Measurements from ENCODE around the gene FES. TPM values are rescaled to one million over a fixed set of nuclear protein-coding genes. Genes with fewer than 3 reads are reported as not detected.
A peak's percentile ranks its signal among the peaks of the same experiment; 100 is the strongest.

The FES gene
- total and polyA plus RNA-seq, 2 donors from 2014 or later, result 9.3 to 33.5 TPM

GRCh38 chr15:90903733-90904536 is 19.6 kb downstream of the FES start:
- H3K27me3 ChIP-seq (ENCODE audit: control insufficient read depth, insufficient read depth, low read length), result no peaks in the 10 kb centered on the region
- peaks cover 0 to 13% (median 13%) of the 10 kb centered on the region in 3 donors for H3K4me1 ChIP-seq (ENCODE audit: control insufficient read depth in 2 of 3, insufficient read depth in 2 of 3, low read depth in 1 of 3, low read length in 3 of 3)
- peak overlapping the region in 2 of 3 donors; percentile 80 to 94 for H3K9ac ChIP-seq (ENCODE audit: low read length in 3 of 3)
- peak overlapping the region; percentile 76 to 88 for H3K27ac ChIP-seq (ENCODE audit: low read depth in 2 of 2, low read length in 2 of 2)
- H3K9me3 ChIP-seq (ENCODE audit: control insufficient read depth in 2 of 3, insufficient read depth in 1 of 3, low read length in 3 of 3), result no peaks in the 10 kb centered on the region
- H3K36me3 ChIP-seq (ENCODE audit: control insufficient read depth in 2 of 3, insufficient read depth in 3 of 3, low read length in 3 of 3), result peaks cover 0 to 31% (median 28%) of the 10 kb centered on the region in 3 donors
- intact Hi-C loops (cut with DNase I), result no loop called here
- TF ChIP-seq CTCF (IDR thresholded peaks at IDR 0.05; ENCODE audit: borderline replicate concordance, extremely low read depth, insufficient read depth), result peak; percentile 5
- FAIRE-seq, result no peak
- peak overlapping the region; percentile 57 to 75 (median 74) for H3K4me3 ChIP-seq (ENCODE audit: low read length in 3 of 3)
- peak; percentile 54 to 74 (median 59) for DNase-seq

- H3K9me3 ChIP-seq (ENCODE audit: control insufficient read depth in 2 of 3, insufficient read depth in 1 of 3, low read length in 3 of 3), result no peaks in the 10 kb centered on the region
- H3K4me1 ChIP-seq (ENCODE audit: control insufficient read depth in 2 of 3, insufficient read depth in 2 of 3, low read depth in 1 of 3, low read length in 3 of 3), result peaks cover 0 to 13% (median 13%) of the 10 kb centered on the region in 3 donors
- H3K27ac ChIP-seq (ENCODE audit: low read depth in 2 of 2, low read length in 2 of 2), result no peak overlapping the region
- peaks cover 0 to 35% (median 30%) of the 10 kb centered on the region in 3 donors for H3K36me3 ChIP-seq (ENCODE audit: control insufficient read depth in 2 of 3, insufficient read depth in 3 of 3, low read length in 3 of 3)
- intact Hi-C loops (cut with DNase I), result no loop called here
- no peak for FAIRE-seq
- H3K27me3 ChIP-seq (ENCODE audit: control insufficient read depth, insufficient read depth, low read length), result no peaks in the 10 kb centered on the region
- DNase-seq, result peak in 1 of 5 donors; percentile 12
- no peak overlapping the region for H3K9ac ChIP-seq (ENCODE audit: low read length in 3 of 3)
- TF ChIP-seq CTCF (IDR thresholded peaks at IDR 0.05; ENCODE audit: borderline replicate concordance, extremely low read depth, insufficient read depth), result no peak
- no peak overlapping the region for H3K4me3 ChIP-seq (ENCODE audit: low read length in 3 of 3)
Measured at GRCh38 chr15:90904746-90905145, 20.4 kb downstream of the FES start.

- FAIRE-seq (no peak), DNase-seq (peak in 1 of 5 donors; percentile 67)
- TF ChIP-seq CTCF (IDR thresholded peaks at IDR 0.05; ENCODE audit: borderline replicate concordance, extremely low read depth, insufficient read depth), result no peak
- Histone ChIP-seq H3K4me3 (ENCODE audit: low read length in 3 of 3) (no peak overlapping the region), H3K4me1 (ENCODE audit: control insufficient read depth in 2 of 3, insufficient read depth in 2 of 3, low read depth in 1 of 3, low read length in 3 of 3) (peaks cover 0 to 13% (median 13%) of the 10 kb centered on the region in 3 donors), H3K9me3 (ENCODE audit: control insufficient read depth in 2 of 3, insufficient read depth in 1 of 3, low read length in 3 of 3) (no peaks in the 10 kb centered on the region), H3K36me3 (ENCODE audit: control insufficient read depth in 2 of 3, insufficient read depth in 3 of 3, low read length in 3 of 3) (peaks cover 0 to 42% (median 37%) of the 10 kb centered on the region in 3 donors), H3K9ac (ENCODE audit: low read length in 3 of 3) (no peak overlapping the region), H3K27me3 (ENCODE audit: control insufficient read depth, insufficient read depth, low read length) (no peaks in the 10 kb centered on the region), H3K27ac (ENCODE audit: low read depth in 2 of 2, low read length in 2 of 2) (no peak overlapping the region)
- intact Hi-C loops (cut with DNase I), result no loop called here
Measured at GRCh38 chr15:90905306-90906180, 21.2 kb downstream of the FES start.

Measured in kidney (tissue), 14 donors.